ENCODE data around the gene JAK3. TPM values are rescaled to one million over a fixed set of nuclear protein-coding genes. Genes with fewer than 3 reads are reported as not detected.

JAK3 gene
- total RNA-seq, 1 experiment from 2014 or later: 2.1 TPM

DNA sequence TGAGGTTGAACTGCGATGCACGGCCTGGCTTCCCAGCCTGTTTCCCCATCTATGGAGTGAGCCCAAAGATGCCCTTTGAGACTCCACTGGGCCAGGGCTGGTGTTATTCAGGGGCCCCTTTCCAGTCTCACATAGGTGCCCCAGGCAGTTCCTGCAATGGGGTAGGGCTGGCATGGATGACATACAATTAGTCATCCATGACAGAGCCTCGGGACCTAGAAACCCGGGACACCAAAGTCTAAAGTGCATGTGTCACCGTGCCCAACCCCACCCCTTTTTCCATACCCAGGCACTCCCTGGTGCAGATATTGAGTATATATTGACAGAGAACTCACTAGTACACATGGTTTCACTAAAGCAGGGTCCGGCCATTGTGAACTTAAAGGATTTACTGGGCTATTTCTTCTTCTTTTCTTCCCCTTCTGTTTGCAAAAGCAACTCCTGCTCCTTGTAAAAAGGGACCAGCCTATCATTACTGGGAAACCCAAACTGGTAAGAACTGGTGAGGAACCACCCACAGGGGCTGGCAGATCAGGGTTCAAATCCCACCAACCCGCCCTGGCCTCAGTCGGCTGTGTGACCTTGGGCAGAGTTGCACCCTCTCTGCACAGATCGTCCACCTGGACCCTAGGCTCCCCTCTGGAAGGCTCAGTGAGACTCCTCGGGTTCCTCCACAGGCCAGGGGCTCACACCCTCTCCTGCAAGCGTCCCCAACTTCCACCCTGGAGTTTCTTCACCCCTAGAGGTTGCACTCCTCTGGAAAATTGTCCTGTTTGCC lies 50.2 kb downstream of the JAK3 start:
- ChIA-PET CTCF (interaction anchor here (0.7 kb wide), 1 partner anchor 11 kb away, joined by 3 read pairs; no protein-coding TSS in a partner anchor), POLR2A (no interaction called here)
- Histone ChIP-seq H3K27ac (ENCODE audit: low read length) (no peak overlapping the region), H3K27me3 (ENCODE audit: control insufficient read depth, insufficient read depth, low read length) (no peaks in the 10 kb centered on the region), H3K36me3 (ENCODE audit: control insufficient read depth, insufficient read depth, low read length) (no peaks in the 10 kb centered on the region; the same call in 1 of the 2 replicates), H3K4me1 (ENCODE audit: control insufficient read depth, insufficient read depth, low read length) (0 out of 2 replicates have a peak, but pooled peaks cover 2% of the 10 kb centered on the region), H3K9me3 (ENCODE audit: control insufficient read depth, insufficient read depth, low read depth, low read length) (no peaks in the 10 kb centered on the region), H3K4me3 (ENCODE audit: low read depth in 2 of 2, low read length in 2 of 2) (0 out of 4 replicates have a peak overlapping the region, but pooled peaks of 1 of the 2 experiments have one; percentile 8)
- intact Hi-C loops (cut with micrococcal nuclease; ENCODE audit: unreplicated experiment): no loop called here
- TF ChIP-seq, protein P1, sequence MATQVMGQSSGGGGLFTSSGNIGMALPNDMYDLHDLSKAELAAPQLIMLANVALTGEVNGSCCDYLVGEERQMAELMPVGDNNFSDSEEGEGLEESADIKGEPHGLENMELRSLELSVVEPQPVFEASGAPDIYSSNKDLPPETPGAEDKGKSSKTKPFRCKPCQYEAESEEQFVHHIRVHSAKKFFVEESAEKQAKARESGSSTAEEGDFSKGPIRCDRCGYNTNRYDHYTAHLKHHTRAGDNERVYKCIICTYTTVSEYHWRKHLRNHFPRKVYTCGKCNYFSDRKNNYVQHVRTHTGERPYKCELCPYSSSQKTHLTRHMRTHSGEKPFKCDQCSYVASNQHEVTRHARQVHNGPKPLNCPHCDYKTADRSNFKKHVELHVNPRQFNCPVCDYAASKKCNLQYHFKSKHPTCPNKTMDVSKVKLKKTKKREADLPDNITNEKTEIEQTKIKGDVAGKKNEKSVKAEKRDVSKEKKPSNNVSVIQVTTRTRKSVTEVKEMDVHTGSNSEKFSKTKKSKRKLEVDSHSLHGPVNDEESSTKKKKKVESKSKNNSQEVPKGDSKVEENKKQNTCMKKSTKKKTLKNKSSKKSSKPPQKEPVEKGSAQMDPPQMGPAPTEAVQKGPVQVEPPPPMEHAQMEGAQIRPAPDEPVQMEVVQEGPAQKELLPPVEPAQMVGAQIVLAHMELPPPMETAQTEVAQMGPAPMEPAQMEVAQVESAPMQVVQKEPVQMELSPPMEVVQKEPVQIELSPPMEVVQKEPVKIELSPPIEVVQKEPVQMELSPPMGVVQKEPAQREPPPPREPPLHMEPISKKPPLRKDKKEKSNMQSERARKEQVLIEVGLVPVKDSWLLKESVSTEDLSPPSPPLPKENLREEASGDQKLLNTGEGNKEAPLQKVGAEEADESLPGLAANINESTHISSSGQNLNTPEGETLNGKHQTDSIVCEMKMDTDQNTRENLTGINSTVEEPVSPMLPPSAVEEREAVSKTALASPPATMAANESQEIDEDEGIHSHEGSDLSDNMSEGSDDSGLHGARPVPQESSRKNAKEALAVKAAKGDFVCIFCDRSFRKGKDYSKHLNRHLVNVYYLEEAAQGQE (IDR thresholded peaks at IDR 0.05; ENCODE audit: insufficient read depth in 1 of 2, low read depth in 2 of 2, low read length in 1 of 2): no peak
- TF ChIP-seq, protein P2, sequence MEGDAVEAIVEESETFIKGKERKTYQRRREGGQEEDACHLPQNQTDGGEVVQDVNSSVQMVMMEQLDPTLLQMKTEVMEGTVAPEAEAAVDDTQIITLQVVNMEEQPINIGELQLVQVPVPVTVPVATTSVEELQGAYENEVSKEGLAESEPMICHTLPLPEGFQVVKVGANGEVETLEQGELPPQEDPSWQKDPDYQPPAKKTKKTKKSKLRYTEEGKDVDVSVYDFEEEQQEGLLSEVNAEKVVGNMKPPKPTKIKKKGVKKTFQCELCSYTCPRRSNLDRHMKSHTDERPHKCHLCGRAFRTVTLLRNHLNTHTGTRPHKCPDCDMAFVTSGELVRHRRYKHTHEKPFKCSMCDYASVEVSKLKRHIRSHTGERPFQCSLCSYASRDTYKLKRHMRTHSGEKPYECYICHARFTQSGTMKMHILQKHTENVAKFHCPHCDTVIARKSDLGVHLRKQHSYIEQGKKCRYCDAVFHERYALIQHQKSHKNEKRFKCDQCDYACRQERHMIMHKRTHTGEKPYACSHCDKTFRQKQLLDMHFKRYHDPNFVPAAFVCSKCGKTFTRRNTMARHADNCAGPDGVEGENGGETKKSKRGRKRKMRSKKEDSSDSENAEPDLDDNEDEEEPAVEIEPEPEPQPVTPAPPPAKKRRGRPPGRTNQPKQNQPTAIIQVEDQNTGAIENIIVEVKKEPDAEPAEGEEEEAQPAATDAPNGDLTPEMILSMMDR (IDR thresholded peaks at IDR 0.05): no peak
- TF ChIP-seq POLR2AphosphoS5 (IDR thresholded peaks at IDR 0.05; ENCODE audit: low read depth, low read length) (no peak), SIN3A (IDR thresholded peaks at IDR 0.05; ENCODE audit: borderline replicate concordance, insufficient read depth, low read depth, low read length) (no peak), TCF7L2 (IDR thresholded peaks at IDR 0.05; ENCODE audit: low read depth, low read length) (no peak)
- DNase-seq (ENCODE audit: low read depth, low spot score): peak; percentile 68
- in situ Hi-C loops (cut with HindIII; ENCODE audit: low pct_unique_long_range_greater_than_20kb, low sequenced_read_pairs): no loop called here
- no TSS peak for BruUV-seq (replicated peaks)
- peak; percentile 69 for ATAC-seq

DNA sequence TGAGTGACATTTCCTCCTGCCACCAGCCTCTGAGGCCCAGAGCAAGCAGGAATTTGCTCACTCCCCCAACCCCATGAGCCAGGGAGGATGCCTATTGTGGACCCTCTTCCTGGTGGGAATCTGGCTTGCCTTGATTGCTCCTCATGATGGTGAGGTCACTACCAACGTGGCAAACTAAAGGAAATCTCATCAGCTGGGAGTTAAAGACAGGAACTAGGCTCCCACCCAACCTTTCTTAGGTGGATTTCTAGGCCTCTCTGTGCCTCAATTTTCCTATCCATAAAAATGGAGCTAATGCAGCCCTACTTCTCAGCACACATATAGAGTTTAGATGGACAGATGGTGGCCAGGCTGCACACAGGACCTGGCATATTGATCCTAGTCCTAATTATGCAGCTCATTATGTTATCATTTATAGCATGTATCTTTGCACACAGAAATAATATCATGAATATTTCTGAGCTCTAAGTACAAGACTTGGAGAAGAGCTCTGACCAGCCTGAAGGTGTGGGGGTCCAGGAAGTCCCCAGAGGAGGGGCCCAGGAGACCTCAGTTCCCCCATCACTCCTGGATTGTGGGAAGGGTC lies 50.9 kb downstream of the JAK3 start:
- TF ChIP-seq, protein P2 (IDR thresholded peaks at IDR 0.05): no peak
- TF ChIP-seq, protein P1 (IDR thresholded peaks at IDR 0.05; ENCODE audit: insufficient read depth in 1 of 2, low read depth in 2 of 2, low read length in 1 of 2): no peak
- TF ChIP-seq POLR2AphosphoS5 (IDR thresholded peaks at IDR 0.05; ENCODE audit: low read depth, low read length): no peak
- TF ChIP-seq TCF7L2 (IDR thresholded peaks at IDR 0.05; ENCODE audit: low read depth, low read length): no peak
- no peak for TF ChIP-seq SIN3A (IDR thresholded peaks at IDR 0.05; ENCODE audit: borderline replicate concordance, insufficient read depth, low read depth, low read length)
- Histone ChIP-seq H3K27me3 (ENCODE audit: control insufficient read depth, insufficient read depth, low read length) (no peaks in the 10 kb centered on the region), H3K4me1 (ENCODE audit: control insufficient read depth, insufficient read depth, low read length) (0 out of 2 replicates have a peak, but pooled peaks cover 2% of the 10 kb centered on the region), H3K9me3 (ENCODE audit: control insufficient read depth, insufficient read depth, low read depth, low read length) (no peaks in the 10 kb centered on the region), H3K27ac (ENCODE audit: low read length) (no peak overlapping the region), H3K4me3 (ENCODE audit: low read depth in 2 of 2, low read length in 2 of 2) (0 out of 4 replicates have a peak overlapping the region, but pooled peaks of 1 of the 2 experiments have one; percentile 8), H3K36me3 (ENCODE audit: control insufficient read depth, insufficient read depth, low read length) (no peaks in the 10 kb centered on the region; the same call in 1 of the 2 replicates)
- in situ Hi-C loops (cut with HindIII; ENCODE audit: low pct_unique_long_range_greater_than_20kb, low sequenced_read_pairs) (no loop called here), intact Hi-C loops (cut with micrococcal nuclease; ENCODE audit: unreplicated experiment) (no loop called here)
- ChIA-PET CTCF (no interaction called here), POLR2A (no interaction called here)
- BruUV-seq (replicated peaks): no TSS peak
- no peak for ATAC-seq
- DNase-seq (ENCODE audit: low read depth, low spot score): no peak

Measured in Panc1 (cell line).